GM12865 (cell line): Measurements from ENCODE around the gene UGCG.
"Not testable (repeated sequence)": the region's sequence is repeated elsewhere in the genome, so short reads cannot be mapped to it uniquely, and the experiment has no call there.

Experiments
- DNase-seq: peaks from one replicate; pipeline ENCODE4 v3.0.0; 2010; ENCODE audit warnings: low read depth
- H3K4me3 ChIP-seq: 2 replicates; pipeline ENCODE4 v1.5.1; 2011; ENCODE audit warnings: mild to moderate bottlenecking, low read depth, low read length, control low read depth
- TF ChIP-seq, protein P1 (sequence below): IDR thresholded peaks from 2 replicates; pipeline ENCODE4 v1.5.1; 2011; ENCODE audit warnings: low read length, control low read depth, low read depth, inconsistent platforms; ENCODE audit not compliant: insufficient read depth; ENCODE audit errors: missing control alignments

Gene UGCG

DNA sequence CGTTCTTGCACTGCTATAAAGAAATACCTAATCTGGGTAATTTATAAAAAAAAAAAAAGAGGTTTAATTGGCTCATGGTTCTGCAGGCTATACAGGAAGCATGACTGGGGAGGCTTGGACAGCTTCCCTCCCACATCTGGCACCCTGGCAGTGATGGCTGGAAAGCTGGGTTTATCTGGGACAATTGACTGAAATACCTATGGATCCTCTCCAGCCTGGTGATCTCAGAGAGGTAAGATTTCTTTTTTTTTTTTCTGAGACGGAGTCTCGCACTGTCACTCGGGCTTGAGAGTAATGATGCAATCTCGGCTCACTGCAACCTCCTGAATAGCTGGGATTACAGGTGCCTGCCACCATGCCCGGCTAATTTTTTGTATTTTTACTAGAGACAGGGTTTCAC lies 22.7 kb upstream of the UGCG start:
- no peak for DNase-seq
- no peak overlapping the region for H3K4me3 ChIP-seq
- TF ChIP-seq, protein P1, sequence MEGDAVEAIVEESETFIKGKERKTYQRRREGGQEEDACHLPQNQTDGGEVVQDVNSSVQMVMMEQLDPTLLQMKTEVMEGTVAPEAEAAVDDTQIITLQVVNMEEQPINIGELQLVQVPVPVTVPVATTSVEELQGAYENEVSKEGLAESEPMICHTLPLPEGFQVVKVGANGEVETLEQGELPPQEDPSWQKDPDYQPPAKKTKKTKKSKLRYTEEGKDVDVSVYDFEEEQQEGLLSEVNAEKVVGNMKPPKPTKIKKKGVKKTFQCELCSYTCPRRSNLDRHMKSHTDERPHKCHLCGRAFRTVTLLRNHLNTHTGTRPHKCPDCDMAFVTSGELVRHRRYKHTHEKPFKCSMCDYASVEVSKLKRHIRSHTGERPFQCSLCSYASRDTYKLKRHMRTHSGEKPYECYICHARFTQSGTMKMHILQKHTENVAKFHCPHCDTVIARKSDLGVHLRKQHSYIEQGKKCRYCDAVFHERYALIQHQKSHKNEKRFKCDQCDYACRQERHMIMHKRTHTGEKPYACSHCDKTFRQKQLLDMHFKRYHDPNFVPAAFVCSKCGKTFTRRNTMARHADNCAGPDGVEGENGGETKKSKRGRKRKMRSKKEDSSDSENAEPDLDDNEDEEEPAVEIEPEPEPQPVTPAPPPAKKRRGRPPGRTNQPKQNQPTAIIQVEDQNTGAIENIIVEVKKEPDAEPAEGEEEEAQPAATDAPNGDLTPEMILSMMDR: no peak

DNA sequence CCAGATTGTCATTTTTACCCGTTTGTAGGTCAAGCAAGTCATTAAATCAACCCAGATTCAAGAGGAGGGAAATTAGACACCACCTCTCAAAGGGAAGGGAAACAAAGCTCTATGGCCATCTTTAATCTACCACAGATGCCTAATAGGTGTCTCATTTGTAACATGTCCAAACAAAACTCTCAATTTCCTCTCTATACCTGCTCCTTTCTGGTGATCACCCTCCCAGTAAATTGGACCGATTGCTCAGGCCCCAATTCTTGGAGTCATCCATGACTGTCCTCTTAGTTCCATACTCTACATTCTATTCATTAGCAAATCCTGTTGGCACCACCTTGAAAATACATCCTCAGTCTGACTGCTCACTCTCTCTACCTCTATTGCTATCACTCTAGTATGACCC lies 22.1 kb upstream of the UGCG start:
- TF ChIP-seq, protein P1: no peak
- no peak for DNase-seq
- no peak overlapping the region for H3K4me3 ChIP-seq

DNA sequence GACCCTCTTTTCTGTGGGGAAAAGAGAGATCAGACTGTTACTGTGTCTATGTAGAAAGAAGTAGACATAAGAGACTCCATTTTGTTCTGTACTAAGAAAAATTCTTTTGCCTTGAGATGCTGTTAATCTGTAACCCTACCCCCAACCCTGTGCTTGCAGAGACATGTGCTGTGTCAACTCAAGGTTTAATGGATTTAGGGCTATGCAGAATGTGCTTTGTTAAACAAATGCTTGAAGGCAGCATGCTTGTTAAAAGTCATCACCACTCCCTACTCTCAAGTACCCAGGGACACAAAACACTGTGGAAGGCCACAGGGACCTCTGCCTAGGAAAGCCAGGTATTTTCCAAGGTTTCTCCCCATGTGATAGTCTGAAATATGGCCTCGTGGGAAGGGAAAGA lies 21.3 kb upstream of the UGCG start:
- DNase-seq, H3K4me3 ChIP-seq: not testable (repeated sequence)

DNA sequence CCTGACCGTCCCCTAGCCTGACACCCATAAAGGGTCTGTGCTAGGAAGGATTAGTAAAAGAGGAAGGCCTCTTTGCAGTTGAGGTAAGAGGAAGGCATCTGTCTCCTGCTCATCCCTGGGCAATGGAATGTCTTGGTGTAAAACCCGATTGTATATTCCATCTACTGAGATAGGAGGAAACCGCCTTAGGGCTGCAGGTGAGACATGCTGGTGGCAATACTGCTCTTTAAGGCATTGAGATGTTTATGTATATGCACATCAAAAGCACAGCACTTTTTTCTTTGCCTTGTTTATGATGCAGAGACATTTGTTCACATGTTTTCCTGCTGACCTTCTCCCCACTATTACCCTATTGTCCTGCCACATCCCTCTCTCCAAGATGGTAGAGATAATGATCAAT lies 20.9 kb upstream of the UGCG start:
- not testable (repeated sequence) for H3K4me3 ChIP-seq, DNase-seq

DNA sequence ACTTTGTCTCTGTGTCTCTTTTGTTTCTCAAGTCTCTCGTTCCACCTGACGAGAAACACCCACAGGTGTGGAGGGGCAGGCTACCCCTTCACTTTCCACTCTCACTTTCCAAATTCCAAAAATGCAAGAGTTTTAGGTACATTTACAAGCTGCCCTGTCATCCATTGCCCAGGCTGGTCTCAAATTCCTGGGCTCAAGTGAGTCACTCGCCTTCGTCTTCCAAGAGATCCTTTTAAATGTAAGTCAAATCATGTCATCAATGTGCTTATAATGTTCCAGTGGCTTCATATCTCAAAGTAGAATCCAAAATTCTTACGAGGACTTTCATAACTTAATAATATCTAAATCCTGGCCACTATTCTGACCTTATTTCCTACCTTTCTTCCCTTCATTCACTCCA lies 20.4 kb upstream of the UGCG start:
- DNase-seq: no peak
- TF ChIP-seq, protein P1: no peak
- H3K4me3 ChIP-seq: no peak overlapping the region

DNA sequence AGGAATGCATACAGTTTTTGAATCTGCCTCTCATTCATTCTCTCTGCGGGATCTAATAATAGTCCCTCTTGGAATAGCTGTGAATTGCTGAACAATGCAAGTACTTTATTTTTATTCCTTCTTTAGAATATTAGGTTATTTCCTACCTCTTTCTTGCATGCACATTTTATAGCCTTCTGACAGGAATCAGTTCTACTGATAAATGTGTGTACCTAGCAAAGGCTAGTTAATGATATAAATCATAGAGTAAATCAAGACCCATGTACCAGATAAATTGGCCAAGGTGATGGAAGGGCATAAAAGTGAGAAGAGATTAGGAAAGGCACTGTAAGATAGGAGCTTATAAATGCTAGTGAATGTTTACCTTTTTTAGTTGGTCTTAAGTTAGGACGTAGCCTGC lies 19.2 kb upstream of the UGCG start:
- TF ChIP-seq, protein P1: no peak
- no peak for DNase-seq
- no peak overlapping the region for H3K4me3 ChIP-seq

DNA sequence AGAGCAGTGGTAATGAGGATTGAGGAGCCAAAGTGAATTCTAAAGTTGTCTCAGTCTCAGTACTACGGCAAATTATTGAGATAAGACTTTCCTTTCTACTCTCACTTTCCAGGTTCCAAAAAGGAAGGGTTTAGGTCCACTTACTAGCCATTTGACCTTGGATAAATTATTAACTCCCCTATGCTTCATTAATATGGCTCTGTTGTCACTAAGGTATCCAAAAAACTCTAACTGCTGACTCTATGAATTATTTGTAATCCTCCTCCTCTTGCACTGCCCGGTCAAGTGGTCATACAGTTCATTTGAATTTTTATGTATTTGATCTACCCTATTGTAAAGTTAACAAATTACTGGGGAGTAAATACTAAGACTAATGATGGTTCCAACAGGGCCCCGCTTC lies 17.7 kb upstream of the UGCG start:
- TF ChIP-seq, protein P1: no peak
- no peak for DNase-seq

DNA sequence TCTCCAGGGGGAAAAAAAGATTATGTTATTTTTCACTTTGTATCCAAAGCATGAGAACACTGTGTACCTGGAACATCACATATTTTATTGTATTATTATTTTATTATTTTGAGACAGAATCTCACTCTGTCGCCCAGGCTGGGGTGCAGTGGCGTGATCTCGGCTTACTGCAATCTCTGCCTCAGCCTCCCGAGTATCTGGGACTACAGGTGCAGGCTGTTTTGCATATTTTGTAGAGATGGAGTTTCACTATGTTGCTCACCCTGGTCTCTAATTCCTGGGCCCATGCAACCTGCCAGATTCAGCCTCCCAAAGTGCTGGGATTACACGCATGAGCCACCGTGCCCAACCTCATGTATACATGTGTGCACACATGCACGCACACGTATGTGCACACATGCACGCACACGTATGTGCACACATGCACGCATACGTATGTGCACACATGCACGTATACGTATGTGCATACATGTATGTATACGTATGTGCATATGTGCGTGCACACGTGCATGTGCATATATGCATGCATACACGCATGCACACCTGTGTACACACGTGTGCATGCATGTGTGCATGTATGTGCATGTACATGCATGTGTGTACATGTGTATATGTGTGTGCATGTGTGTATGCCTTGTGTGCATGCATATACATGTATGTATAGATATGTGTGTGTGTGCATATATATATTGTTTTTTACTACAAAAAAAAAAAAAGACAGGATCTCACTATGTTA lies 9.5 kb upstream of the UGCG start:
- no peak for DNase-seq
- TF ChIP-seq, protein P1: no peak
- no peak overlapping the region for H3K4me3 ChIP-seq

More for the DNA sequence above, 17.7 kb upstream of the UGCG start:
- no peak overlapping the region for H3K4me3 ChIP-seq
